ENCODE measurements around the gene CELF1. TPM values are rescaled to one million over a fixed set of nuclear protein-coding genes. Genes with fewer than 3 reads are reported as not detected.

The CELF1 gene
- total RNA-seq, 1 donor = 142 TPM

DNA sequence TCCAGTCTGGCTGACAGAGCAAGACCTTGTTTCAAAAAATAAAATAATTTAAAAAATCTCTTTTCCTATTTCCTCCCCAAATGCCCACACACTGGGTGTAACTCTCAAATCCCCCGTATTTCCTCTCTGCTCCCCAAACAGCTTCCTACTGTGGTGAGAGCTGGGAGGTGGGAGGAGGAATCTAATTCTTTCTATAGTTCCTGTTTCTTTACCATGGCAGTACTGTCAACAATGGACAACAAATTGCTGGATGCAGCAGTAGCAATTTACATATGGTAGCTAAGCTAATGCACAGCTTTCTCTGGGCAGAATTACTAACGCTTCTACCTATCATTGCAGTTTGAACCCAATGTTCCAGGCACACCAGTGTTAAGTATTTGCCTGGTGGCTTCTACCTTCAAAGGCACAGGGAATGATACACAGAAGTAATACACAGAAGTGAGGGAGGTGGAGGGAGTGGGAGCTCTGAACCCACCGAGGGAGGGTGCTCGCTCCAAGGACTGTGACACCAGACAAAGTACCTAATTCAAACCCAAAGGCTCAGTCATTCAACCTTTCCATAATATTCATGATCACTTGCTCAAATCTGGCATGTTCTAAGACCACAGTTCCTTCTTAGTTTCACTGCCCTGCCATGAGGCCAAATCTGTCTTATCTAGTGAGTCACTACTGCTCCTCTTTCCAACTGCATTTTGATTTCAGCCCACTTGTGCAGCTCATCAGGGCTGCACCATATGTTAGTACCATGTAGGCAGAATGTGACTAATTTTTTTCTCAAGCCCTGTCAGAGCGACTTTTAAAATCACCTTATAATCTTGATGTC lies 37.9 kb downstream of the CELF1 start:
- peaks cover 86% of the 10 kb centered on the region for H3K4me1 ChIP-seq (ENCODE audit: insufficient read depth, low read length)

DNA sequence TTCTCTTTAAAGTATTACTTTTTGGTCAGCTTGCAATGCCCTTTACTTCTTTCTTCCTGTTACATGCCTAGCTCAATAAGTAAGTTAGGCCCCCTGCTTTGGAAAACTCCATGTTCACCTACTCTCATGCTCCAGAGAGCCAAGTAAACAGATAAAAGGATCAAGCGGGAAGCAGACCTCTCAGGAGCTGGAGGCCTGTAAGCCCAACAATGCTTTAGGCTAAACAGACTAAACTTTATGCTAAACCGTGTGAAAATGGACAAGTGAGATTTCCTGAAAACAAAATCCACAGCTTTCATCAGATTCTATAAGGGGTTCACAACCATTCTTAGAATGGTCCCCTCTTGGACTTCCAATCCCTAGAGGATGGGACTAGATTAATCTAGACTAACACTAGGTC lies 40.2 kb downstream of the CELF1 start:
- peaks cover 93% of the 10 kb centered on the region for H3K4me1 ChIP-seq (ENCODE audit: insufficient read depth, low read length)
- H3K4me3 ChIP-seq (ENCODE audit: low read length) = no peak overlapping the region
- H3K9me3 ChIP-seq (ENCODE audit: low read depth, low read length) = no peaks in the 10 kb centered on the region
- H3K27me3 ChIP-seq (ENCODE audit: insufficient read depth, low read length) = no peaks in the 10 kb centered on the region

More for the DNA sequence above, 37.9 kb downstream of the CELF1 start:
- no peaks in the 10 kb centered on the region for H3K9me3 ChIP-seq (ENCODE audit: low read depth, low read length)
- H3K27me3 ChIP-seq (ENCODE audit: insufficient read depth, low read length) = no peaks in the 10 kb centered on the region
- H3K4me3 ChIP-seq (ENCODE audit: low read length) = no peak overlapping the region

DNA sequence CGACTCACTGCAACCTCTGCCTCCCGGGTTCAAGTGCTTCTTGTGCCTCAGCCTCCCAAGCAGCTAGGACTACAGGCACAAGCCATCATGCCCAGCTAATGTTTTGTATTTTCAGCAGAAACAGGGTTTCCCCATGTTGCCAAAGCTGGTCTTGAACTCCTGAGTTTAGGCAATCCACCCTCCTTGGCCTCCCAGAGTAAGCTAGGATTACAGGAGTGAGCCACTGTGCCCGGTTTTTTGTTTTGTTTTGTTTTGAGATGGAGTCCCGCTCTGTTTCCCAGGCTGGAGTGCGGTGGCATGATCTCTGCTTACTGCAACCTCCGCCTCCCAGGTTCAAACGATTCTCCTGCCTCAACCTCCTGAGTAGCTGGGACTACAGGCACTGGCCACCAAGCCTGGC lies 41.0 kb downstream of the CELF1 start:
- no peaks in the 10 kb centered on the region for H3K27me3 ChIP-seq (ENCODE audit: insufficient read depth, low read length)
- H3K4me3 ChIP-seq (ENCODE audit: low read length) = no peak overlapping the region
- H3K9me3 ChIP-seq (ENCODE audit: low read depth, low read length) = no peaks in the 10 kb centered on the region
- peaks cover 94% of the 10 kb centered on the region for H3K4me1 ChIP-seq (ENCODE audit: insufficient read depth, low read length)

DNA sequence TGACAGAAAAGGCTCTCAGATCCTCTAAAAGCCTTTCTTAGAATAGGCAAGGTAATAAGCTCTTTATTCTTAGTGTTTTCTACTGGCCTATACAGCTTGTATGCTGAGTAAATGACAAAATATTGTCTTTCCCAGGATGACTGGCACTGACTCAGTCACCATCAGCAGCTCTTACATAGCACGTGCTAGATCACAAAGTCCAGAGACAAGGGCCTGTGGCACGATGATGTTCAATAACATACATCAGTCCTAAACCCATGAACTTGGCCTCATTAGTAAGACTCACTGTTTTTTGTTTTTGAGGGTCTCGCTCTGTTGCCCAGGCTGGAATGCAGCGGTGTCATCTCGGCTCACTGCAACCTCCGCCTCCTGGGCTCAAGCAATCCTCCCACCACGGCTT lies 42.7 kb downstream of the CELF1 start:
- H3K9me3 ChIP-seq (ENCODE audit: low read depth, low read length) = no peaks in the 10 kb centered on the region
- no peaks in the 10 kb centered on the region for H3K27me3 ChIP-seq (ENCODE audit: insufficient read depth, low read length)
- H3K4me3 ChIP-seq (ENCODE audit: low read length) = no peak overlapping the region
- peaks cover 87% of the 10 kb centered on the region for H3K4me1 ChIP-seq (ENCODE audit: insufficient read depth, low read length)

DNA sequence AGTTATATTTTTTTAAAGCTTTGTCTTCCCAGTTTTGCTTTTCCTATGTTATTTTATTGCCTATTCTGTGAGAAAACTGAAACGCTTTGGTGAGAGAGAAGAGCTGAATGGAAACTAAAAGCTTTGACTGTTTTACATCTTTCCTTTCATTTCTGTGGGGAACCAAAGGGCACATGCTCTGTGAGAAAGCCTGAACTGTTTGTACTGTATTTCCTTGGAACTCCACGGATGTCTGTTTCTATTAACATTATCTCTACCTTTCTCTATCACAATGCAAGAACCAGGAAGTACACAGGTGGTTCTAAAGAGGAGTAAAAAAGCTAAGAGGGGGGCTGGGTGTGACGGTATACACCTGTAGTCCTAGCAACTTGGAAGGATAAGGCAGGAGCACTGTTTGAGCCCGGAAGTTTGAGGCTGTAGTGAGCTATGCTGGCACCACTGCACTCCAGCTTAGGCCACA lies 43.8 kb downstream of the CELF1 start:
- Histone ChIP-seq H3K9me3 (ENCODE audit: low read depth, low read length) (no peaks in the 10 kb centered on the region), H3K4me3 (ENCODE audit: low read length) (no peak overlapping the region), H3K4me1 (ENCODE audit: insufficient read depth, low read length) (peaks cover 82% of the 10 kb centered on the region), H3K27me3 (ENCODE audit: insufficient read depth, low read length) (no peaks in the 10 kb centered on the region)

DNA sequence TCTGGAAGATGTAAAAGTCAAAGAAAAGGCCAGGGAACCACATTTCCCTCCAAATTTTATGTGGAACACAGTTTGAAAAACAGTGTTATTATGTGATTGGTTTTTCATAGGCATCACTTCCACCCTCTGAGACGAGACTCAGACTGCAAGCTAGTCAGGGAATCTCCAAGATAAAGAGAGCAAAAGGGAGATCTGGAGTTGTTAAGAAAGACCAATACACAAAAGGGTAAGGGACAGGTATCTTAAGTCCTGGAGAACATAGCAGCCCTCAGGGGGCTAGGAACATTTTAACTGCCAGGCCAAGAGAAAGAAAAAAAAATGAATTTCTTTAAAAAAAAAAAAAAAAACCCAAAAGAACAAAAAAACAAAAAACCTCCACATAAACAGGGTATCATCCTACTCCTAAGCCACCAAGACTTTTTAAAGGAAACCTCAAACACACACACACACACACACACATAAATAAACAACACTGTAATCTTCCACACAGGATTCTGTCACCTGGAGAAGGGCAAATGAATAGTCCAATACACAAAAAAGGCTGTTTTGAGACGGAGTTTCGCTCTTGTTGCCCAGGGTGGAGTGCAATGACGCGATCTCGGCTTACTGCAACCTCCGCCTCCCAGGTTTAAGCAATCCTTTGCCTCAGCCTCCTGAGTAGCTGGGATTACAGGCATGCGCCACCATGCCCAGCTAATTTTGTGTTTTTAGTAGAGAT lies 44.5 kb downstream of the CELF1 start:
- H3K27me3 ChIP-seq (ENCODE audit: insufficient read depth, low read length) = no peaks in the 10 kb centered on the region
- no peak overlapping the region for H3K4me3 ChIP-seq (ENCODE audit: low read length)
- peaks cover 80% of the 10 kb centered on the region for H3K4me1 ChIP-seq (ENCODE audit: insufficient read depth, low read length)
- no peaks in the 10 kb centered on the region for H3K9me3 ChIP-seq (ENCODE audit: low read depth, low read length)

DNA sequence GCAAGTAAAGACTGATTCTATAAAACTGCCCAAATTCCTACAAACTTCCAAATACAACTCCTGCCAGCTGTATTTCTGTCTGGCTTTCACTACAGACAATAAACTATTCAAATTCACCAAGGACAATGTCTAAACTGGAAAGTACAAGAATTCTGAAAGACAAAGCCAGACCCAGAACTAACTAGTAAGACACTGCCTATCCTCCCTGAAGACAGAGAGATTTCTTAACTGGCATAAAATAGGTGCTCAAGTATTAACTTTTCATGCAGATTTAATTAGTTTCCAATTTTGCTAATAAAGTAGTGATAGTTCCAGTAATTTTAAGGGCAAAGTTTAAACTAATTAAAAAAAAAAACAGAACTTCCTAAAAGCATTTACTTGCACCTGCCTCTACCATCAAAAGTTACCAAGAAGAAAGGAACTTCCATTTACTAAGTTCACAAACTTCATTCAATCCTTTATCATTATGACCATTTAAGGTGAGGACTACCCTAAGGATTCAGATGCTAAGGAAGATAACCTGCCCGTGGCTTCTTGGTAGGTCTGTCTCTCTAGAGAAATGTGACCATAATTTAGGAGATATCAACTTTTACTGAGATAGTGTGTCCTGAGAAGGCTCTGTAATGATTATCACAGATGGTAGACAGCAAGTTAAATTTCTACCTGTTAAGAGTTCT lies 45.2 kb downstream of the CELF1 start:
- Histone ChIP-seq H3K9me3 (ENCODE audit: low read depth, low read length) (no peaks in the 10 kb centered on the region), H3K4me1 (ENCODE audit: insufficient read depth, low read length) (peaks cover 75% of the 10 kb centered on the region), H3K27me3 (ENCODE audit: insufficient read depth, low read length) (no peaks in the 10 kb centered on the region), H3K4me3 (ENCODE audit: low read length) (no peak overlapping the region)

DNA sequence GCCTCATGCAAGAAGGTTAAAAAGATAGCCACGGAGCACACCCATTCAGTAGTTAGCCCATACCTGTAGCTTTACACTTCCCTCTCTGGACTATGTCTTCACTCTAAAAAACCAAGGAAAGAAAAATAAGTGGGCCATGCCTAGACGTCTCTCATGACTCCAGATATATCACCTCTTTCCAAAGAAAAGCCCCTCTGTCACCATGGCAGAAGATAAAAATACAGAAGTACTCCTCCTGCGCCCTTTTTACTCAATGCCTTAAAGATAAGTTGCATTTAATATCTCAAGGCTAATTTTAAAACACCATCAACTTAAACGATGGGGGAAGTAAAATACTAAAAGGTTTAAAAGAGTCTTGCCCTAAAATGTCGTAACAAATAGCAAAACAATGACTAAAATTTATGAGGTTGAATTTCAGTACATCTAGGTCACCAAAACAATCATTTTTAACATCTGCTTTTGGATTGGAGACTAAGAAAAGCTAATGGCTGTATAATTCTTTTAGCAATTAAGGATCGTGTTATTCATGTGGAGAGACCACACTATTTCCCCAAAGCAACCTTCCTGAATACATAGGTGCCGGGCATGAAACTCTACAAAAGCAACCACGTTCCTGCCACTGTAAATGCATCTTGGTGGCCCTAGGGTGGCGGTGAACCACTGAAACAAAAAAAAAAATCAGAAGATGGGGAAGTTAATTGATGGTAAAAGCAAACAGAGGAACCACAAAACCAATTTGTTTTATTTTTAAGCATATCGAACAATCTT lies 46.0 kb downstream of the CELF1 start:
- no peaks in the 10 kb centered on the region for H3K9me3 ChIP-seq (ENCODE audit: low read depth, low read length)
- peaks cover 67% of the 10 kb centered on the region for H3K4me1 ChIP-seq (ENCODE audit: insufficient read depth, low read length)
- no peaks in the 10 kb centered on the region for H3K27me3 ChIP-seq (ENCODE audit: insufficient read depth, low read length)
- H3K4me3 ChIP-seq (ENCODE audit: low read length) = no peak overlapping the region

DNA sequence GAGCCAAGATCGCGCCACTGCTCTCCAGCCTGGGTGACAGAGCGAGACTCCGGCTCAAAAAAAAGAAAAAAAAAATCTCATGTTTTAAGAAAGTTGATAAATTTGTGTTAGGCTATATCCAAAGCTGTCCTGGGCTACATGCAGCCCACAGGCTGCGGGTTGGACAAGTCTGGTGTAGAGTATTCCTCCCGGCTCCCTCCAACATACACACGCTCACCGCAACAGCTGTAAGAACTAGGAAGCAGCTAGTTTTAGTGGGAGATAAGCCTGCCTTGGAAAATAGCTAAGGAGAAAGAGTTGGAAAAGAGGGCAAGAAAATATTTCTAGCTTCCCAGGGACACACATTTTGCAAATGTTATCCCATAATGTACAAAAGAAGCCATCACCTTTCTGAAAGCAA lies 46.6 kb downstream of the CELF1 start:
- Histone ChIP-seq H3K27me3 (ENCODE audit: insufficient read depth, low read length) (no peaks in the 10 kb centered on the region), H3K9me3 (ENCODE audit: low read depth, low read length) (no peaks in the 10 kb centered on the region), H3K4me3 (ENCODE audit: low read length) (no peak overlapping the region), H3K4me1 (ENCODE audit: insufficient read depth, low read length) (peaks cover 62% of the 10 kb centered on the region)

DNA sequence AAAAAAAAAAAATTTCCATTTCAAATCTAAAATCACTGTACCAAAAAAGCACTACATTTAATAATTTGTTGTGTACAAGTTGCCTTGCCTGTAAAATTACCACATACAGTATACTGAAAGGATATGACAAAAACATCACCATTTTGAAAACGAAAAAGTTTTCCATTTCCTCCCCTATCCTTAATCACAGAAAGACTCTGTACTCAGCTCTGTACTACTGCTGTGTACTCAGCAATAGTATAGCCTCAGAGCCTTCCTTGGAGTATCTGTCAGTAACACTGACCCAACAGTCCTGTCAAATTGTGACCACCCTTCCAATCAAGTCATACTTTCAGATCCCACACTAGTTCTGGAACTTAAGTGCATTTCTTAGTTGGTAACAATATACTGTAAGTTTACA lies 48.0 kb downstream of the CELF1 start:
- H3K4me3 ChIP-seq (ENCODE audit: low read length) = no peak overlapping the region
- H3K9me3 ChIP-seq (ENCODE audit: low read depth, low read length) = no peaks in the 10 kb centered on the region
- H3K27me3 ChIP-seq (ENCODE audit: insufficient read depth, low read length) = no peaks in the 10 kb centered on the region
- peaks cover 66% of the 10 kb centered on the region for H3K4me1 ChIP-seq (ENCODE audit: insufficient read depth, low read length)

DNA sequence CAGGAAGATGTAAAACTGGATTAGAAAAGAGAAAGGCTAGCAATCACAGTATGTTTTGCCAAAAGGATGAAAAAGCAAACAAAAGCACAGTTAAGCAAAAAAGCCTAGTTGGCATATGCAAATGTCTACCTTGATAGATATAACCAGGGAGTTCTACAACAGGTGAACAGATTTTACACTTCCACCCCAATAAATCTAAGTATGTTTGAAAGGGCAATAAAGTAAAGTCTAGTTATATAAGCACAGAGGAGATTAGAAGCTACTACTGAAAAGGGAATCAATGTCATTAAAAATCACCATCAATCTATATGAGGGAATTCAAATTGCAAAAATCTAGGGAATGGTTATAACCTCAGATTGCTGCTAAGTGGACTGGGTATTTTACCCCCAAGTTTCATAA lies 49.7 kb downstream of the CELF1 start:
- no peak overlapping the region for H3K4me3 ChIP-seq (ENCODE audit: low read length)
- H3K27me3 ChIP-seq (ENCODE audit: insufficient read depth, low read length) = no peaks in the 10 kb centered on the region
- H3K4me1 ChIP-seq (ENCODE audit: insufficient read depth, low read length) = peaks cover 67% of the 10 kb centered on the region
- H3K9me3 ChIP-seq (ENCODE audit: low read depth, low read length) = no peaks in the 10 kb centered on the region

DNA sequence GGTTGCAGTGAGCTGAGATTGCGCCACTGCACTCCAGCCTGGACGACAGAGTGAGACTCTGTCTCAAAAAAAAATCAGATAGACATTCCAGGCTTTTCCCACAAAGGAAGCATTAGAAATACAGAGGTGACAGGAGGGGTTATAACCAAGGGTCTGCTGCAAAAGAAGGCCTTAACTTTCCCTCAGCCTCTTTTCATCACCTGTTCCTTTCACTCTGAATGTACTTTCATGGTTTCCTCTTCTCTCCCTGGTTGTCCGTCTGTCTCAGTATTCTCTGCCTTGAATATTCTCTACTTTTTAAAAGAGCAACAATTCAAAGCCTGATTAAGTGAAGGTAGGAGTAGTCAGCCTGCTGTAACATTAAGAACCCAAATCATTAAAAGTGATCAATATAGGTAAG lies 50.2 kb downstream of the CELF1 start:
- Histone ChIP-seq H3K4me3 (ENCODE audit: low read length) (no peak overlapping the region), H3K4me1 (ENCODE audit: insufficient read depth, low read length) (peaks cover 67% of the 10 kb centered on the region), H3K27me3 (ENCODE audit: insufficient read depth, low read length) (no peaks in the 10 kb centered on the region), H3K9me3 (ENCODE audit: low read depth, low read length) (no peaks in the 10 kb centered on the region)

DNA sequence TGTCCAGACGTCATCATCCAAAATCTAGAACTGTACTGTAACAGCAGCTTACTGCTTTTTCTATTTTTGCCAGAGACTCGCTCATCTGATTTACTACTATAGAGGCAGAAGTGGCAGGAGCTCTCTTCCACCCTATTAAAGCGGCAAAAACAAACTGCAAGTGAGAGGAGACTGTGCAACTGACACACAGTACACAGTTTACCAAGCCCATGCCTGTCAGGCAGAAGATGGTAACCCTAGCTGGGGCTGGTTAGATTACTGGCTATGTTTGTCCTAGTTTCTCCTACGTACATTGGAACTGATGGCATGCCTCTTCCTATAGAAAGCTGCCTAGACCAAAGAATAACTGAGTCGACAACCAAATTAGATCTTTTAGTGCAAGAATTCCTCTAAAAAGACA lies 51.8 kb downstream of the CELF1 start:
- H3K4me1 ChIP-seq (ENCODE audit: insufficient read depth, low read length) = peaks cover 59% of the 10 kb centered on the region
- no peaks in the 10 kb centered on the region for H3K9me3 ChIP-seq (ENCODE audit: low read depth, low read length)
- no peaks in the 10 kb centered on the region for H3K27me3 ChIP-seq (ENCODE audit: insufficient read depth, low read length)
- no peak overlapping the region for H3K4me3 ChIP-seq (ENCODE audit: low read length)

DNA sequence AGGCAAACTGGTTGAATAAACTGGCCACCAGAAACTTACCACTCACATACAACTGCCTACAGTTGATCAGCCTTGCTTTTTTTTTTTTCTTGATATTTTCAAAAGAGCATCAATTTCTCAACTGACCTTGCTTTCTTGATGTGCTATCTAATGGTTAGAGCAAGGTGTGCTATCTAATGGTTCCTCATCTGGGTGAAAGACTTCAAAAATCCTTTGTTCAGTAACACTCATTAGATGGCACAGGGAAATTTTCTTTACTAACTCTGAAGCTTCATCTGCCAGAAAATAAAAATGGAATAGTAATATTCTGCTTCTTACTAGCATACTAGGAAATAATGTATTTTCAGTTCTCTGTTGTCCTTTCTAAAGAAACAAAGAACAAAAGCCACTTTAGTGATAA lies 52.8 kb downstream of the CELF1 start:
- Histone ChIP-seq H3K4me3 (ENCODE audit: low read length) (no peak overlapping the region), H3K27me3 (ENCODE audit: insufficient read depth, low read length) (no peaks in the 10 kb centered on the region), H3K4me1 (ENCODE audit: insufficient read depth, low read length) (peaks cover 65% of the 10 kb centered on the region), H3K9me3 (ENCODE audit: low read depth, low read length) (no peaks in the 10 kb centered on the region)

DNA sequence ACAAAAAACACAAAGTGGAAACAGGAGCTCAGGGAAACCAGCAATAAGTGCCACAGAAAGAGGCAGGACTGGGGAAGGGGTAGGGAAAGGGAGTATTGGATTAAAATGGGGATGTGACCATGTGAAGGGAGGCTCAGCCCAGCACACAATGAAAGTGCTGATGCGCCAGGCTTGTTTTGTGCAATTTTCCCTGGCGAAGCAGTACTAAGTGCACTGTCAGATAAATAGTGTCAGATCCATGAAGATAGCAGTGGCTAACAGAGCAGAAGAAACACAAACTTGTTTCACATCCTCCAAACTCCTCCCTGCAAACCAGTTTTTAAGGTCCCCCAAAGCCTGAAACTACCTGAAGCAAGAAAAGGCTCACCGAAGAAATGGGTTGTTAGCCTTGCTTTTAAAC lies 53.3 kb downstream of the CELF1 start:
- no peaks in the 10 kb centered on the region for H3K27me3 ChIP-seq (ENCODE audit: insufficient read depth, low read length)
- H3K4me3 ChIP-seq (ENCODE audit: low read length) = no peak overlapping the region
- peaks cover 68% of the 10 kb centered on the region for H3K4me1 ChIP-seq (ENCODE audit: insufficient read depth, low read length)
- no peaks in the 10 kb centered on the region for H3K9me3 ChIP-seq (ENCODE audit: low read depth, low read length)
